Mucosa of rectum (tissue), 2 donors: ENCODE results near the gene FSD2.

Experiments
- H3K27ac ChIP-seq, 2 donors: one replicate each; pipeline ENCODE4 v1.7.0; 2013; ENCODE audit warnings: inconsistent platforms in 2 of 2, low read depth in 2 of 2, low read length in 2 of 2
- H3K27me3 ChIP-seq, 2 donors: one replicate each; pipeline ENCODE4 v1.7.0; 2013; ENCODE audit warnings: low read length in 2 of 2; ENCODE audit not compliant: control insufficient read depth in 2 of 2, insufficient read depth in 2 of 2
- H3K36me3 ChIP-seq, 2 donors: one replicate each; pipeline ENCODE4 v1.7.0; 2013; ENCODE audit warnings: low read length in 2 of 2; ENCODE audit not compliant: control insufficient read depth in 2 of 2, insufficient read depth in 2 of 2
- H3K4me1 ChIP-seq, 2 donors: one replicate each; pipeline ENCODE4 v1.7.0; 2013; ENCODE audit warnings: low read length in 2 of 2, mild to moderate bottlenecking in 1 of 2; ENCODE audit not compliant: control insufficient read depth in 2 of 2, insufficient read depth in 2 of 2
- H3K4me3 ChIP-seq, 2 donors: one replicate each; pipeline ENCODE4 v1.7.0; 2013; ENCODE audit warnings: low read length in 2 of 2
- H3K9ac ChIP-seq, 2 donors: one replicate each; pipeline ENCODE4 v1.7.0; 2013; ENCODE audit warnings: low read length in 2 of 2, low read depth in 1 of 2, mild to moderate bottlenecking in 1 of 2
- H3K9me3 ChIP-seq, 2 donors: one replicate each; pipeline ENCODE4 v1.7.0; 2013; ENCODE audit warnings: low read length in 2 of 2; ENCODE audit not compliant: control insufficient read depth in 2 of 2
- donor health status: healthy.
- donor health status: Normal muscosa, but diverticular disease.

Gene FSD2

DNA sequence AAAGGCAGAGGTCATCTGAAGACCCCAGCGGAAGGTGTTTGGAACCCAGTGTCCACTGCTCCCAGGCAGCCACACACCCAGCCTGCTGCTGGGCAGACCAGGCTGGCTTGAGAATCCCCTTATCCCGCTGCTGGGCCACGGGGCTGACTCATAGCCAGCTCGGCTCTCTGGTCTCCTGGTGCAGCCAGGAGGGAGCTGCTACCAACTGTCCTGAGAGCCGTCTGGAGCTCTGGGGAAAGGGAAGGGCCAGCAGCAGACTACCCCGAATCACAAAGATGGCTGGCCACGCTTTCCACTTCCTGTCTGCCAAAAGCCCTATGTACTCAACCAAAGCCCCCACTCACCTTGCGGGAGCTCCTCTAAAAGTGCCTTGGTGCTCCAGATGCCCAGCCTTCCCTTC, 41.8 kb upstream of the FSD2 start:
- no peaks in the 10 kb centered on the region for H3K9me3 ChIP-seq
- H3K9ac ChIP-seq = no peak overlapping the region
- H3K27ac ChIP-seq = no peak overlapping the region
- no peaks in the 10 kb centered on the region for H3K36me3 ChIP-seq
- H3K4me1 ChIP-seq = peaks cover 3 to 5% of the 10 kb centered on the region in 2 donors
- H3K27me3 ChIP-seq = no peaks in the 10 kb centered on the region
- no peak overlapping the region for H3K4me3 ChIP-seq

GRCh38 chr15:82846621-82847020, 40.8 kb upstream of the FSD2 start:
- H3K9ac ChIP-seq = no peak overlapping the region

DNA sequence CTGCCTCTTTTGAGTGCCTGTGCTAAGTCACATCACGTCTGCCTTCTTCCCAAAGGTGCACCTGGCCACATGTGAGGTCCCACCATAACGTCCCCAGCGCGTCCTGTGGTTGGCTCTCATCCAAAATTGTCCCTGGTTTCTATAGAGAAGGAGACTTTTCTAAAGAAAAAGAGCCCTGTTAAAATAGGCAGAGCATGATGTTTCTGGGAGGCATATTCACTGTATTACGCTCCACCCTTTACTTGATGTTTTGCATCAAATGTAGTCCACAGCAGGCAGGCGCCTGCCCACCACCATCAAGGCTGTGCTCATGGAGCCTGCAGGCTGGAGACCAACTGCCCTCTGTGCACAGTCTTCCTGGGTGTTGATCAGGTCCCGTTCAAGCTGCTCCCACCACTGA, 39.8 kb upstream of the FSD2 start:
- H3K9me3 ChIP-seq = no peaks in the 10 kb centered on the region
- no peak overlapping the region for H3K27ac ChIP-seq
- no peak overlapping the region for H3K4me3 ChIP-seq

More at GRCh38 chr15:82846621-82847020, 40.8 kb upstream of the FSD2 start:
- Histone ChIP-seq H3K27ac (no peak overlapping the region), H3K27me3 (no peaks in the 10 kb centered on the region), H3K9me3 (no peaks in the 10 kb centered on the region), H3K4me1 (peaks cover 3 to 5% of the 10 kb centered on the region in 2 donors), H3K4me3 (no peak overlapping the region), H3K36me3 (no peaks in the 10 kb centered on the region)

GRCh38 chr15:82843566-82843965, 37.7 kb upstream of the FSD2 start:
- Histone ChIP-seq H3K9ac (no peak overlapping the region), H3K4me3 (no peak overlapping the region), H3K4me1 (no peaks in the 10 kb centered on the region), H3K27me3 (no peaks in the 10 kb centered on the region), H3K9me3 (no peaks in the 10 kb centered on the region), H3K36me3 (no peaks in the 10 kb centered on the region), H3K27ac (no peak overlapping the region)

More for the DNA sequence above, 39.8 kb upstream of the FSD2 start:
- no peak overlapping the region for H3K9ac ChIP-seq
- H3K36me3 ChIP-seq = no peaks in the 10 kb centered on the region
- H3K4me1 ChIP-seq = peaks cover 3 to 5% of the 10 kb centered on the region in 2 donors
- H3K27me3 ChIP-seq = no peaks in the 10 kb centered on the region

DNA sequence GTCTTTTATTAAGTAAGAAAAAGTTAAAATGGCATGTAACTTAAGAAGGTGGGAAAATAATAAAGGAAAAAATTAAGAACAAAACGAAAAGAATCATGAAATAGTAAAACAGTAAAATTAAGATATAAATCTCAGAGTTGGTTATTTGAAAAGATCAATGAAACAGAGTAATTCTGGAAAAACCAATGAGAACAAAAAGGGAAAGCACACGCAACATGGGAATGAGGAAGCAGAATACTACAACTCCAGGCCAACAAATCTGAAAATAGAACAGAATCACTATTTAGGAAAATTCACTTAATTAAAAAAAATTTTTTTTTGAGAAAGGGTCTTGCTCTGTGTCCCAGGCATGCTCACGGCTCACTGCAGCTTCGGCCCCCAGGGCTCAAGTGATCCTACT, 34.3 kb upstream of the FSD2 start:
- Histone ChIP-seq H3K27me3 (no peaks in the 10 kb centered on the region), H3K9ac (no peak overlapping the region), H3K4me3 (no peak overlapping the region), H3K27ac (no peak overlapping the region), H3K4me1 (no peaks in the 10 kb centered on the region), H3K9me3 (no peaks in the 10 kb centered on the region), H3K36me3 (peaks cover 8 to 23% of the 10 kb centered on the region in 2 donors)

GRCh38 chr15:82839136-82839535, 33.3 kb upstream of the FSD2 start:
- Histone ChIP-seq H3K9me3 (no peaks in the 10 kb centered on the region), H3K27me3 (no peaks in the 10 kb centered on the region), H3K4me3 (no peak overlapping the region), H3K36me3 (peaks cover 13 to 31% of the 10 kb centered on the region in 2 donors), H3K27ac (no peak overlapping the region), H3K9ac (no peak overlapping the region), H3K4me1 (no peaks in the 10 kb centered on the region)

DNA sequence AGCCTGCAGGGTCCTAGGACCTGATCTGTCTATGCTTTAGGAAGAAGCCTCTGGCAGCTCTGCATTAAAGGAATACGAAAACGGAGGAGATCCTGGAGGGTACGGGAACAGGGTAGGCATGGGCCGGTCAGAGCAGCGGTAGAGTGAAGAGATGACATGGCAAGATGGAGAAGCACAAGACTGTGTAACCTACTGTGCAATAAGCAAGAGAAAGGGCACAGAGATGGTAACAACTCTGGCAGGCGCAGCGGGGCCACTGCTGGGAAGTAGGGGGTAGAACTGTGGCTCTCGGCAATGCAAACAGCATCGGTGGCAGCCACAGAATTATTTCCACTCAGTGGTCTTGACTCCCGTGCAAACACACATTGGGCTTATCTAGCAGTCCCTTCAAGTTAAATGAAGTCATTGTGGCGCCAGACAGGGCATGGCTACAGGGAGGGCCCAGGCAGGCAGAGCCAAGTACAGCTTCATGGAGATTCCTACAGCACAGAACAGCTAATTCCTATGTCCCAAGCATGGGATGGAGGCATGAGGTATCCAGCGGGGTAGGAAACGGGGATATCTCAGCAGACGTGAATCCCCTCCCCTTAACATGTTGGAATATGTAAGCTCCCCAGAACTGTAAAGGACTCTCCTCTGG, 32.3 kb upstream of the FSD2 start:
- Histone ChIP-seq H3K4me1 (no peaks in the 10 kb centered on the region), H3K27me3 (no peaks in the 10 kb centered on the region), H3K4me3 (no peak overlapping the region), H3K27ac (no peak overlapping the region), H3K9me3 (no peaks in the 10 kb centered on the region), H3K9ac (no peak overlapping the region), H3K36me3 (peaks cover 18 to 37% of the 10 kb centered on the region in 2 donors)

DNA sequence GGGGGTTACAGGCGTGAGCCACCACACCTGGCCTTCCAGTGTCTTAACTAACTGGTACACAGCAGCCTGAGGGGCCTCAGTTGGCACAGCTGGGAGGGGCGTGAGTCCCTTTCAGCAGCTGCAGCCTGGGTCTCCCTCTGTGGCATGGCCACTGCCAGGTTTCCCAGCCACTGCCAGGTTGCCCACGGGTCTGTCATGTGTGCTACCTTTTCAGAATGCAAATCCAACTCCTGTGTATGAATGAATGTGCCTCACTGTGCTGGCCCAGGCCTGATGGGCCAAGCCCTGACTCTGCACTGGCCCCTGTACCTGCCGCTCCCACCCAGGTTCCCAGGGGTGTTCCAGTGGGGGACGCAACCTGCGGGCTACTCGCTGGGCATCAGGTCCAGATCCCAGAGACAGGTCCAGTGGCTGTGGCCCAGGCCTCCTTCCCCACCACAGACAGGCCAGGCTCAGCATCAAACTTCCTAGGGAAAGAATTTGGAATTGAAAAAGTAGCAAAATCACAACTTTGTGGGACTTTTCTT, 29.6 kb upstream of the FSD2 start:
- no peak overlapping the region for H3K9ac ChIP-seq
- H3K27me3 ChIP-seq = no peaks in the 10 kb centered on the region
- no peak overlapping the region for H3K27ac ChIP-seq
- H3K9me3 ChIP-seq = no peaks in the 10 kb centered on the region
- peaks cover 44 to 58% of the 10 kb centered on the region in 2 donors for H3K36me3 ChIP-seq
- no peaks in the 10 kb centered on the region for H3K4me1 ChIP-seq
- H3K4me3 ChIP-seq = no peak overlapping the region

DNA sequence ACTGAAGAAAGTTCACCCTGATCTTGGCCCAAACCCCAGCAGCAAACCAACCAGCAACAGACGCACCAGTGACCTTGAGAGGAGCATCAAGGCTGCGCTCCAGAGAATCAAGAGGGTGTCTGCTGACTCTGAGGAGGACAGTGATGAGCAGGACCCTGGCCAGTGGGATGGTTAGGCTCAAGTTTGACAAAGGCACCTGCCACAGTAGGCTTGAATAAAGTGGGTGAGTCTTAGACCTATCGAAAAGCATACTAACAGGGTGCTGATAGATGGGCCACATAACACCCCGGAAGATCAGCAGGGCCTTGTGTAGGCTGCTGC, 27.5 kb upstream of the FSD2 start:
- H3K4me3 ChIP-seq = no peak overlapping the region
- no peaks in the 10 kb centered on the region for H3K9me3 ChIP-seq
- H3K27me3 ChIP-seq = no peaks in the 10 kb centered on the region
- no peaks in the 10 kb centered on the region for H3K4me1 ChIP-seq
- no peak overlapping the region for H3K27ac ChIP-seq
- no peak overlapping the region for H3K9ac ChIP-seq
- H3K36me3 ChIP-seq = peaks cover 65 to 71% of the 10 kb centered on the region in 2 donors

GRCh38 chr15:82832601-82833361, 26.9 kb upstream of the FSD2 start:
- Histone ChIP-seq H3K27me3 (no peaks in the 10 kb centered on the region), H3K36me3 (peaks cover 70 to 76% of the 10 kb centered on the region in 2 donors), H3K4me3 (no peak overlapping the region), H3K9ac (no peak overlapping the region), H3K27ac (no peak overlapping the region), H3K9me3 (no peaks in the 10 kb centered on the region), H3K4me1 (no peaks in the 10 kb centered on the region)
